Measurements from ENCODE around the gene FHOD3. TPM values are rescaled to one million over a fixed set of nuclear protein-coding genes. Genes with fewer than 3 reads are reported as not detected.

Gene FHOD3
- total RNA-seq, 4 donors from 2014 or later, result 24.1 to 51.4 (median 33.8) TPM

GRCh38 chr18:36296650-36297416, 680 bp upstream of the FHOD3 start:
- intact Hi-C loops (cut with DNase I), result loop anchor here (5.0 to 10.0 kb wide), 3 partner anchors 118 to 460 kb away; no protein-coding TSS in a partner anchor
- Histone ChIP-seq H3K27me3 (peaks cover 0 to 10% (median 5%) of the 10 kb centered on the region in 4 donors), H3K27ac (replicated peaks in 1 of 4) (peak overlapping the region; percentile 78 to 87 (median 82)), H3K9me3 (no peaks in the 10 kb centered on the region), H3K4me3 (peak overlapping the region; percentile 70 to 84 (median 80)), H3K4me1 (peaks cover 13 to 37% (median 27%) of the 10 kb centered on the region in 4 donors), H3K36me3 (no peaks in the 10 kb centered on the region)
- peak; percentile 91 for DNase-seq (ENCODE audit: extremely low spot score)
- WGBS, result 2% methylated on average over 26 of the region's 47 CpGs
- no peak for TF ChIP-seq EP300 (IDR thresholded peaks at IDR 0.05)
- peak in 1 of 2 donors; percentile 17 for TF ChIP-seq POLR2AphosphoS5 (IDR thresholded peaks at IDR 0.05)
- TF ChIP-seq POLR2A (IDR thresholded peaks at IDR 0.05; ENCODE audit: low read depth), result no peak
- peak; percentile 17 to 29 (median 22) for TF ChIP-seq CTCF (IDR thresholded peaks at IDR 0.05)

GRCh38 chr18:36298126-36298741, 721 bp downstream of the FHOD3 start:
- no peak for TF ChIP-seq POLR2A (IDR thresholded peaks at IDR 0.05; ENCODE audit: low read depth)
- TF ChIP-seq POLR2AphosphoS5 (IDR thresholded peaks at IDR 0.05), result no peak
- no peak for TF ChIP-seq CTCF (IDR thresholded peaks at IDR 0.05)
- no peak for TF ChIP-seq EP300 (IDR thresholded peaks at IDR 0.05)
- WGBS, result 2% methylated on average over 32 of the region's 67 CpGs
- intact Hi-C loops (cut with DNase I), result loop anchor here (5.0 to 10.0 kb wide), 3 partner anchors 117 to 459 kb away; no protein-coding TSS in a partner anchor
- Histone ChIP-seq H3K4me1 (peaks cover 13 to 37% (median 27%) of the 10 kb centered on the region in 4 donors), H3K27me3 (peaks cover 0 to 10% (median 5%) of the 10 kb centered on the region in 4 donors), H3K36me3 (no peaks in the 10 kb centered on the region), H3K27ac (replicated peaks in 1 of 4) (peak overlapping the region; percentile 61 to 87 (median 73)), H3K9me3 (no peaks in the 10 kb centered on the region), H3K4me3 (peak overlapping the region; percentile 70 to 84 (median 80))
- DNase-seq (ENCODE audit: extremely low spot score), result peak; percentile 81

- Histone ChIP-seq H3K36me3 (no peaks in the 10 kb centered on the region), H3K27ac (replicated peaks in 1 of 4) (no peak overlapping the region), H3K4me3 (peak overlapping the region in 2 of 4 donors; percentile 70 to 80), H3K27me3 (peaks cover 0 to 10% (median 5%) of the 10 kb centered on the region in 4 donors), H3K9me3 (no peaks in the 10 kb centered on the region), H3K4me1 (peaks cover 13 to 37% (median 27%) of the 10 kb centered on the region in 4 donors)
- TF ChIP-seq POLR2A (IDR thresholded peaks at IDR 0.05; ENCODE audit: low read depth) (no peak), EP300 (IDR thresholded peaks at IDR 0.05) (no peak), POLR2AphosphoS5 (IDR thresholded peaks at IDR 0.05) (no peak), CTCF (IDR thresholded peaks at IDR 0.05) (no peak)
- DNase-seq (ENCODE audit: extremely low spot score), result peak; percentile 34
- intact Hi-C loops (cut with DNase I), result loop anchor here (5.0 to 10.0 kb wide), 3 partner anchors 116 to 458 kb away; no protein-coding TSS in a partner anchor
- WGBS, result 84% methylated on average over 6 of the region's 6 CpGs
Measured at GRCh38 chr18:36299015-36299414, 1.5 kb downstream of the FHOD3 start.

GRCh38 chr18:36300211-36300610, 2.7 kb downstream of the FHOD3 start:
- Histone ChIP-seq H3K9me3 (no peaks in the 10 kb centered on the region), H3K4me3 (no peak overlapping the region), H3K27me3 (peaks cover 0 to 10% (median 5%) of the 10 kb centered on the region in 4 donors), H3K27ac (replicated peaks in 1 of 4) (no peak overlapping the region), H3K36me3 (no peaks in the 10 kb centered on the region), H3K4me1 (peaks cover 13 to 37% (median 27%) of the 10 kb centered on the region in 4 donors)
- peak; percentile 83 for DNase-seq (ENCODE audit: extremely low spot score)
- TF ChIP-seq POLR2A (IDR thresholded peaks at IDR 0.05; ENCODE audit: low read depth) (no peak), CTCF (IDR thresholded peaks at IDR 0.05) (no peak), POLR2AphosphoS5 (IDR thresholded peaks at IDR 0.05) (no peak)
- intact Hi-C loops (cut with DNase I), result no loop called here
- WGBS, result 97% methylated on average over 6 of the region's 6 CpGs

Measured in esophagus muscularis mucosa (tissue), 4 donors.